ENCODE results near the gene TMEM138.
"Not testable (repeated sequence)": the region's sequence is repeated elsewhere in the genome, so short reads cannot be mapped to it uniquely, and the experiment has no call there.

TMEM138 gene

DNA sequence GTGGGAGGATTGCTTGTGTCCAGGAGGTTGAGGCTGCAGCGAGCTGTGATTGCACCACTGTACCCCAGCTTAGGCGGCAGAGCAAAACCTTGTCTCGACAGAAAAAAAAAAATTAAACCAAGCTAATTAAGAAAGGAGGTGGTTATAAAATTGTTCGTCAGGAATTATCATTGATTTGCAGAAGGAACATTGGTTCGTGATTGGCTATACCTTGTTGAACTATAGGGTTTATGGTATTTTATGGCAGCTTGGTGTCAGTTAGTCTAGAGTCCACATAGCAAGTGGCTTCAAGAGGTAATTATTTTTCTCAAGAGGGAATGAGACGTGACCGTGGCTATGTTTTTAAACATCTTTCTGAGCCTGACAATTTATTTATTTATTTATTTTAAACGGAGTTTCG is 18.7 kb downstream of the TMEM138 start:
- Histone ChIP-seq H3K27me3 (replicated peaks) (no peaks in the 10 kb centered on the region), H3K36me3 (replicated peaks) (no peaks in the 10 kb centered on the region), H3K27ac (no peak overlapping the region), H3K4me3 (ENCODE audit: low read depth, low read length) (no peak overlapping the region)
- TF ChIP-seq, protein P1, sequence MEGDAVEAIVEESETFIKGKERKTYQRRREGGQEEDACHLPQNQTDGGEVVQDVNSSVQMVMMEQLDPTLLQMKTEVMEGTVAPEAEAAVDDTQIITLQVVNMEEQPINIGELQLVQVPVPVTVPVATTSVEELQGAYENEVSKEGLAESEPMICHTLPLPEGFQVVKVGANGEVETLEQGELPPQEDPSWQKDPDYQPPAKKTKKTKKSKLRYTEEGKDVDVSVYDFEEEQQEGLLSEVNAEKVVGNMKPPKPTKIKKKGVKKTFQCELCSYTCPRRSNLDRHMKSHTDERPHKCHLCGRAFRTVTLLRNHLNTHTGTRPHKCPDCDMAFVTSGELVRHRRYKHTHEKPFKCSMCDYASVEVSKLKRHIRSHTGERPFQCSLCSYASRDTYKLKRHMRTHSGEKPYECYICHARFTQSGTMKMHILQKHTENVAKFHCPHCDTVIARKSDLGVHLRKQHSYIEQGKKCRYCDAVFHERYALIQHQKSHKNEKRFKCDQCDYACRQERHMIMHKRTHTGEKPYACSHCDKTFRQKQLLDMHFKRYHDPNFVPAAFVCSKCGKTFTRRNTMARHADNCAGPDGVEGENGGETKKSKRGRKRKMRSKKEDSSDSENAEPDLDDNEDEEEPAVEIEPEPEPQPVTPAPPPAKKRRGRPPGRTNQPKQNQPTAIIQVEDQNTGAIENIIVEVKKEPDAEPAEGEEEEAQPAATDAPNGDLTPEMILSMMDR (IDR thresholded peaks at IDR 0.05; ENCODE audit: low read depth, low read length, missing control alignments): no peak
- in situ Hi-C loops (cut with HindIII; ENCODE audit: low pct_ligation_motif_present, low sequenced_read_pairs): no loop called here
- no peak for DNase-seq

- DNase-seq; in situ Hi-C loops (cut with HindIII; ENCODE audit: low pct_ligation_motif_present, low sequenced_read_pairs); H3K27me3 ChIP-seq (replicated peaks); H3K36me3 ChIP-seq (replicated peaks); H3K4me3 ChIP-seq (ENCODE audit: low read depth, low read length); H3K27ac ChIP-seq: not testable (repeated sequence)
Observed at GRCh38 chr11:61383859-61384258, 21.7 kb downstream of the TMEM138 start.

- Histone ChIP-seq H3K4me3 (ENCODE audit: low read depth, low read length) (no peak overlapping the region), H3K36me3 (replicated peaks) (no peaks in the 10 kb centered on the region), H3K27me3 (replicated peaks) (no peaks in the 10 kb centered on the region), H3K27ac (no peak overlapping the region)
- TF ChIP-seq, protein P1 (IDR thresholded peaks at IDR 0.05; ENCODE audit: low read depth, low read length, missing control alignments): peak; percentile 66
- in situ Hi-C loops (cut with HindIII; ENCODE audit: low pct_ligation_motif_present, low sequenced_read_pairs): no loop called here
- DNase-seq: no peak
Observed at GRCh38 chr11:61384271-61385242, 22.4 kb downstream of the TMEM138 start.

GRCh38 chr11:61390161-61390560 is 28.0 kb downstream of the TMEM138 start:
- no peak overlapping the region for H3K27ac ChIP-seq
- peaks cover 1% of the 10 kb centered on the region for H3K36me3 ChIP-seq (replicated peaks)
- no peak for DNase-seq
- in situ Hi-C loops (cut with HindIII; ENCODE audit: low pct_ligation_motif_present, low sequenced_read_pairs): no loop called here
- no peaks in the 10 kb centered on the region for H3K27me3 ChIP-seq (replicated peaks)
- TF ChIP-seq, protein P1 (IDR thresholded peaks at IDR 0.05; ENCODE audit: low read depth, low read length, missing control alignments): no peak
- H3K4me3 ChIP-seq (ENCODE audit: low read depth, low read length): no peak overlapping the region

GRCh38 chr11:61392981-61393595 is 30.9 kb downstream of the TMEM138 start:
- peak overlapping the region; percentile 86 for H3K4me3 ChIP-seq (ENCODE audit: low read depth, low read length)
- in situ Hi-C loops (cut with HindIII; ENCODE audit: low pct_ligation_motif_present, low sequenced_read_pairs): no loop called here
- H3K36me3 ChIP-seq (replicated peaks): peaks cover 3% of the 10 kb centered on the region
- no peak overlapping the region for H3K27ac ChIP-seq
- no peaks in the 10 kb centered on the region for H3K27me3 ChIP-seq (replicated peaks)
- TF ChIP-seq, protein P1 (IDR thresholded peaks at IDR 0.05; ENCODE audit: low read depth, low read length, missing control alignments): peak; percentile 63
- no peak for DNase-seq

- in situ Hi-C loops (cut with HindIII; ENCODE audit: low pct_ligation_motif_present, low sequenced_read_pairs): no loop called here
- H3K4me3 ChIP-seq (ENCODE audit: low read depth, low read length): no peak overlapping the region
- TF ChIP-seq, protein P1 (IDR thresholded peaks at IDR 0.05; ENCODE audit: low read depth, low read length, missing control alignments): no peak
- DNase-seq: no peak
- peaks cover 44% of the 10 kb centered on the region for H3K36me3 ChIP-seq (replicated peaks)
- no peak overlapping the region for H3K27ac ChIP-seq
- H3K27me3 ChIP-seq (replicated peaks): no peaks in the 10 kb centered on the region
Observed at GRCh38 chr11:61401173-61401572, 39.0 kb downstream of the TMEM138 start.

All from brain microvascular endothelial cell (primary cell).